ENCODE data around the gene TRAK1. TPM values are rescaled to one million over a fixed set of nuclear protein-coding genes. Genes with fewer than 3 reads are reported as not detected.

The TRAK1 gene
- total RNA-seq, 1 donor from 2014 or later, result 49.2 TPM

DNA sequence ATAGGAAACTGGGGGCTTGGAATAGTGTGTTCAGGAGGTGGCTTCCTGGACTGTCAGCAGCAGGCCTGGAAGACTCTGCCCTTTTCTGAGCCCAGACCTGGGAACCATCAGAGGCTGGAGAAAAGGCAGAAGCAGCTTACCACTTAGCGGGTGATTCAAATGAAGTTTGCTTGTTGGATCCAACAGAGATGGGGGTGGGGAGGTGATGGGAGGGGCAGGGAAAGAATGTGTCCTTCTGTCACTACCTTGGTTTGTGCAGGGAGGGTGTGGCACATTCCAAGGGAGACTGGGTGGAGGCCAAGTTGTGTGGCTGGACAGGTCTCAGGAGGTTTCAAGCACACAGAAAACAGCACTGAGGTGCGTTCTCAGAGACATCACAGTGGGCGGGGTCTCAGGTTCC lies 58.8 kb downstream of the TRAK1 start:
- peak; percentile 48 for DNase-seq (ENCODE audit: extremely low spot score, unreplicated experiment)
- no peaks in the 10 kb centered on the region for H3K27me3 Mint-ChIP-seq
- H3K4me1 Mint-ChIP-seq (ENCODE audit: unreplicated experiment), result peaks cover 33% of the 10 kb centered on the region
- no peaks in the 10 kb centered on the region for H3K36me3 Mint-ChIP-seq
- peak overlapping the region; percentile 92 for H3K27ac Mint-ChIP-seq
- TF ChIP-seq, protein P1, sequence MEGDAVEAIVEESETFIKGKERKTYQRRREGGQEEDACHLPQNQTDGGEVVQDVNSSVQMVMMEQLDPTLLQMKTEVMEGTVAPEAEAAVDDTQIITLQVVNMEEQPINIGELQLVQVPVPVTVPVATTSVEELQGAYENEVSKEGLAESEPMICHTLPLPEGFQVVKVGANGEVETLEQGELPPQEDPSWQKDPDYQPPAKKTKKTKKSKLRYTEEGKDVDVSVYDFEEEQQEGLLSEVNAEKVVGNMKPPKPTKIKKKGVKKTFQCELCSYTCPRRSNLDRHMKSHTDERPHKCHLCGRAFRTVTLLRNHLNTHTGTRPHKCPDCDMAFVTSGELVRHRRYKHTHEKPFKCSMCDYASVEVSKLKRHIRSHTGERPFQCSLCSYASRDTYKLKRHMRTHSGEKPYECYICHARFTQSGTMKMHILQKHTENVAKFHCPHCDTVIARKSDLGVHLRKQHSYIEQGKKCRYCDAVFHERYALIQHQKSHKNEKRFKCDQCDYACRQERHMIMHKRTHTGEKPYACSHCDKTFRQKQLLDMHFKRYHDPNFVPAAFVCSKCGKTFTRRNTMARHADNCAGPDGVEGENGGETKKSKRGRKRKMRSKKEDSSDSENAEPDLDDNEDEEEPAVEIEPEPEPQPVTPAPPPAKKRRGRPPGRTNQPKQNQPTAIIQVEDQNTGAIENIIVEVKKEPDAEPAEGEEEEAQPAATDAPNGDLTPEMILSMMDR (conservative IDR thresholded peaks at IDR 0.05), result no peak
- H3K9me3 Mint-ChIP-seq, result no peaks in the 10 kb centered on the region
- peak overlapping the region; percentile 10 for H3K4me3 Mint-ChIP-seq

DNA sequence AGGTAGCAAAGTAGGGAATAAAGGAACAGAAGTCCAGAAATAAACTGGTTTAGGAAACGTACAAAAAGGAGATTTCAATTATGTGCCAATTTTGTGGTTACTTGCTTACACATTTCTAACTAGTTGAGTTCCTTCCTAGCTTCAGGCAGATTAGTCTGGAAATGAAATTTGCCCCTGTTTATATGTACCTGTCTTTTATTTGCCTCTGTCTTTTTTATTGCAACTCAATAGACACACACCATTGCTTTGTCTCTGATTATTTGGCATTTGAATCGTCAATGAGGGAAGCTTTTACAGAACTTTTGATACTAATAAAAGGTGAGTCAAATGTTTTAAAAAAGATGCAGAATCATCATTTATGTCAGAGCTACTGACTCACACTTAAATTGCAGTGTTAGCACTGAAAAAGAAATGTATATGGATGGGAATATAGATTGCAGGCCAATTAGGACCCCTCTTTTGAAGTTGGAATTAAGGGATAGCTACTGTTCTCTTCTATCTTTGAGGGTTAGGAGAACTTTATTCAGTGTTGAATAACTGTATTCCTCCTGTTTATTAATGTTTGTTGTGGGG lies 60.5 kb downstream of the TRAK1 start:
- Mint-ChIP-seq H3K4me3 (no peak overlapping the region), H3K4me1 (ENCODE audit: unreplicated experiment) (peaks cover 33% of the 10 kb centered on the region), H3K9me3 (no peaks in the 10 kb centered on the region), H3K36me3 (no peaks in the 10 kb centered on the region), H3K27ac (peak overlapping the region; percentile 53), H3K27me3 (no peaks in the 10 kb centered on the region)
- no peak for DNase-seq (ENCODE audit: extremely low spot score, unreplicated experiment)
- TF ChIP-seq, protein P1 (conservative IDR thresholded peaks at IDR 0.05), result no peak

- peaks cover 33% of the 10 kb centered on the region for H3K4me1 Mint-ChIP-seq (ENCODE audit: unreplicated experiment)
- H3K36me3 Mint-ChIP-seq, result no peaks in the 10 kb centered on the region
- H3K27ac Mint-ChIP-seq, result peak overlapping the region; percentile 53
- H3K9me3 Mint-ChIP-seq, result no peaks in the 10 kb centered on the region
- TF ChIP-seq, protein P1 (conservative IDR thresholded peaks at IDR 0.05), result no peak
- DNase-seq (ENCODE audit: extremely low spot score, unreplicated experiment), result no peak
- no peak overlapping the region for H3K4me3 Mint-ChIP-seq
- no peaks in the 10 kb centered on the region for H3K27me3 Mint-ChIP-seq
Measured at GRCh38 chr3:42152193-42152592, 61.0 kb downstream of the TRAK1 start.

- H3K9me3 Mint-ChIP-seq, result no peaks in the 10 kb centered on the region
- no peak for DNase-seq (ENCODE audit: extremely low spot score, unreplicated experiment)
Measured at GRCh38 chr3:42153039-42153438, 61.9 kb downstream of the TRAK1 start.

DNA sequence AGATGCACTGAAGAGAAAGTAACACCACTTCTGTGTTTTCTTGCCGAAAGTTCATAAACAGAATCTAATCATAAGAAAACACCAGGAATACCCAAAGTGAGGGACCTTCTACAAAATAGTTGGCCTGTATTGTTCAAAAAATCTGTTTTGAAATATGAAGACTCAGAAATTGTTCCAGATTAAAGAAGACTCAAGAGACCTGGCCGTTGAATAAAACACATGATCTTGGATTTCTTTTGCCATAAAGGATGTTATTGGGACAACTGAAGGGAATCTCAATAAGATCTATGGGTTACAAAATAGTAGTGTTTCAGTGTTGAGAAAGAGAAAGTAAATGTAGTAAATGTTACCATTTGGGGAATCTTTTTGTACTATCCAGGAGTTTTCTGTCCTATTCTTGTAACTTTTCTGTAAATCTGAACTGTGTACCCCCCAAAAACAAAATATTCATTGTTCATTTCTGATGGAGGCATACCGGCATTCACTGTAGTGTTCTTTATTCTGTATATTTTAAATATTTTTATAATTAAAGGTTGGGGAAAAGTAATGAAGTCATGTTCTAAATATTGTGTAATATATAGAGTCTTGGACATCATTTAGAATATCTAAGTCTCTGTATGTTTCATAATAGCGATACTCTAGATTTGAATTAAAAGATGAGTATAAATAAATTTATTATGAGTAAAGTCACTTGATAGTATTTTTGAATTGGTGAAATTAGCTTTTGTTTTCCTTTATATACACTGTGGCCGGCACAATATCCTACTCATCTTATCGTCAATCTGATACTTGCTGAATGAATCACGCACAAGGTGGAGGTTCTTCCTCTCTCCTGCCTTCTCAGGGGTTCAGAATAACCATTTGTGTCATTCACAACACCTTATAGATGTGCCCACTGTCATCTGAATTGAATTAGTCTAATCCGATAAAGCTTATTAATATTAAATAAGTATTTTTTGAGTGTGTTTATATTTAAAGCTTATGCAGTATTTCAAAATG lies 66.7 kb downstream of the TRAK1 start:
- Mint-ChIP-seq H3K4me3 (no peak overlapping the region), H3K27me3 (no peaks in the 10 kb centered on the region), H3K27ac (no peak overlapping the region), H3K9me3 (no peaks in the 10 kb centered on the region), H3K36me3 (peaks cover 5% of the 10 kb centered on the region), H3K4me1 (ENCODE audit: unreplicated experiment) (peaks cover 27% of the 10 kb centered on the region)
- TF ChIP-seq, protein P1 (conservative IDR thresholded peaks at IDR 0.05), result no peak
- DNase-seq (ENCODE audit: extremely low spot score, unreplicated experiment), result no peak

More at GRCh38 chr3:42153039-42153438, 61.9 kb downstream of the TRAK1 start:
- TF ChIP-seq, protein P1 (conservative IDR thresholded peaks at IDR 0.05), result no peak
- H3K4me3 Mint-ChIP-seq, result no peak overlapping the region
- no peaks in the 10 kb centered on the region for H3K27me3 Mint-ChIP-seq
- no peaks in the 10 kb centered on the region for H3K36me3 Mint-ChIP-seq
- peaks cover 33% of the 10 kb centered on the region for H3K4me1 Mint-ChIP-seq (ENCODE audit: unreplicated experiment)
- H3K27ac Mint-ChIP-seq, result peak overlapping the region; percentile 53

Measured in type B pancreatic cell (in vitro differentiated cells).